Fibroblast of lung (primary cell): ENCODE measurements around the gene RNF38.

Experiments used
- CTCF ChIP-seq, 2 donors: IDR thresholded peaks in 1 of 2; conservative IDR thresholded peaks in 1 of 2; 1 replicate in 1 of 2; 2 replicates in 1 of 2; pipeline ENCODE4 v1.5.1; 2011 to 2012; ENCODE audit warnings: low read length in 2 of 2, control low read depth in 1 of 2, inconsistent platforms in 1 of 2, low read depth in 1 of 2, mild to moderate bottlenecking in 1 of 2
- EZH2 ChIP-seq: IDR thresholded peaks from 2 replicates; pipeline ENCODE4 v1.5.1; 2012; ENCODE audit warnings: low read length, control low read depth, mild to moderate bottlenecking; ENCODE audit errors: missing control alignments

GRCh38 chr9:36297798-36298197 is 102.3 kb downstream of the RNF38 start:
- no peak for TF ChIP-seq CTCF (conservative IDR thresholded peaks at IDR 0.05 in 1 of 2, IDR thresholded peaks at IDR 0.05 in 1 of 2; ENCODE audit: low read depth in 1 of 2, low read length in 2 of 2)
- no peak for TF ChIP-seq EZH2
